Sigmoid colon (tissue), 7 donors: Measurements from ENCODE around the gene MGAT5. TPM values are rescaled to one million over a fixed set of nuclear protein-coding genes. Genes with fewer than 3 reads are reported as not detected.

Experiments
- DNase-seq: peaks from one replicate; pipeline ENCODE4 v3.0.0-alpha.2; 2019
- H3K27ac ChIP-seq, 4 donors: fragments of 200-600 bp; sonication (generic); one replicate each; pipeline ENCODE4 v1.5.1; 2016 to 2019; ENCODE audit warnings: mild to moderate bottlenecking in 1 of 4
- H3K27me3 ChIP-seq, 3 donors: fragments of 200-600 bp; sonication (generic); one replicate each; pipeline ENCODE4 v1.5.1; 2019; ENCODE audit warnings: mild to moderate bottlenecking in 1 of 3
- H3K36me3 ChIP-seq, 4 donors: fragments of 200-600 bp; sonication (generic); one replicate each; pipeline ENCODE4 v1.5.1; 2016 to 2019
- H3K4me1 ChIP-seq, 4 donors: fragments of 200-600 bp; sonication (generic); one replicate each; pipeline ENCODE4 v1.5.1; 2017 to 2019
- H3K4me3 ChIP-seq, 4 donors: fragments of 200-600 bp; sonication (generic); one replicate each; pipeline ENCODE4 v1.5.1; 2017 to 2019; ENCODE audit warnings: mild to moderate bottlenecking in 2 of 4, moderate library complexity in 1 of 4
- H3K9me3 ChIP-seq, 4 donors: fragments of 200-600 bp in 3 of 4; sonication (generic) in 3 of 4; one replicate each; pipeline versions ENCODE4 v1.5.1 to v1.6.1; 2013 to 2019
- EP300 ChIP-seq, 4 donors: sonication (generic); formaldehyde crosslinking; IDR thresholded peaks; one replicate each; pipeline ENCODE4 v1.6.1; 2017; ENCODE audit warnings: antibody characterized with exemption in 4 of 4
- POLR2A ChIP-seq, 2 donors: fragments of 450-650 bp; IDR thresholded peaks; one replicate each; pipeline ENCODE4 v1.6.1; 2016; ENCODE audit warnings: antibody characterized with exemption in 2 of 2, mild to moderate bottlenecking in 2 of 2, moderate library complexity in 2 of 2
- POLR2AphosphoS5 ChIP-seq, 4 donors: sonication (generic); formaldehyde crosslinking; IDR thresholded peaks; one replicate each; pipeline ENCODE4 v1.6.1; 2017; ENCODE audit warnings: antibody characterized with exemption in 4 of 4
- WGBS, 2 donors: extraction: QIAGEN DNeasy Blood & Tissue Kit; methylation state at CpG; one replicate each; pipeline ENCODE4 v1.1.7; 2013; 5-methylcytosine and 5-hydroxymethylcytosine counted together
- intact Hi-C: fragments of 100-400 bp; cut with DNase I; formaldehyde crosslinking; loops from one replicate; pipeline ENCODE4 v1.15.1; 2023
- polyA plus RNA-seq, 3 donors: library from polyadenylated mRNA; stranded (reverse); fragments of 200-250 nt; gene quantifications; one replicate each; pipeline ENCODE4 v1.2.3, GENCODE V29; 2013
- total RNA-seq, 4 donors: library from RNA; depleted of rRNA; stranded (reverse); fragments of >200 nt; gene quantifications; one replicate each; pipeline ENCODE4 v1.1.0, GENCODE V29; 2016
- TF ChIP-seq, protein P1 (sequence below), 4 experiments: fragments of 450-650 bp in 3 of 4; fragments of 200-600 bp in 1 of 4; IDR thresholded peaks; one replicate each; pipeline ENCODE4 v1.5.1; 2016 to 2019; ENCODE audit warnings: antibody characterized with exemption in 4 of 4, mild to moderate bottlenecking in 3 of 4, moderate library complexity in 2 of 4
- donor health status: healthy with polysubstance abuse.
- donor health status: Bipolar disorder and iron deficiency.
- donor health status: healthy.

The MGAT5 gene
- total and polyA plus RNA-seq, 7 donors = 3.0 to 42.4 (median 30.3) TPM

DNA sequence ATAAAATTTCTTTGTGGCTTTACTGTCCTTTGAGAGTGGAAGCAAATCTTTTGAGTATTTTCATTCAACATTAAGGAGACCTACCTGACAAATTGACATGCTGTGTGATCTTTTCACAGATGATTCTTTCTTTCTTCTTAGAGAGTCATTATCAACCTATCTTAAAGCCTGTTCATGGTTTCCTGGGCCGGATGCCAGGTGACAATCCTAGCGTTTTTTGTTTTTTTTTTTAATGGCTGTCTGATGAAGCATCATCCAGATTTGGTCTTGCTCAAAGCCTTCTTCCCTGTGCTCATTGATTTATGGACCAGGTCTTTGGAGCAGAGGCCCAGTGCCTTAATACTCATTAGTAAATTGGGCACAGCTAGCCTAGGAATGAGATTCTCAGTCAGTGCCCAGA is 9.8 kb upstream of the MGAT5 start:
- intact Hi-C loops = loop anchor here (2.0 kb wide), 1 partner anchor 169 kb away; no protein-coding TSS in a partner anchor

DNA sequence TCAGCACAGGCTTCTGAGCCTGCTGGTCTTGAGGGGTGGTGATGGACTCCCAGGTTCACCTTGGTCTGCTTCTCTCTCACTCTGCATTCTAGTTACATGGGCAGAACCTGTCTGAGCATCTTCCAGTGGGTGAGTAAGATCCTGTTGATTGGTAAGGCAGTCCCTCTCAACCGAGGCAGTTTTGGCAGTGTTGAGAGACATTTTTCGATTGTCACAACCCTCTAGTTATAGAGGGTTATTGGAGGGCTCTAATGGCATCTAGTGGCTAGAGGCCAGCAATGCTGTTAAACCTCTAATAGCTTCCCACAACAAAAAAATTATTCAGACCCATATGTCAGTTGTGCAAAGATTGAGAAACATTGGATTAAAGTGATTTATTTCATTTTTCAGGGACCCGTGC is 9.3 kb upstream of the MGAT5 start:
- H3K27ac ChIP-seq = no peak overlapping the region
- no peak overlapping the region for H3K4me3 ChIP-seq
- H3K9me3 ChIP-seq = no peaks in the 10 kb centered on the region
- H3K36me3 ChIP-seq = no peaks in the 10 kb centered on the region
- no peak for TF ChIP-seq POLR2A (IDR thresholded peaks at IDR 0.05)
- no peak for DNase-seq
- no peaks in the 10 kb centered on the region for H3K27me3 ChIP-seq
- H3K4me1 ChIP-seq = peaks cover 0 to 21% (median 9%) of the 10 kb centered on the region in 4 donors
- 71% methylated on average over 3 of the region's 3 CpGs for WGBS, 2 donors
- intact Hi-C loops = loop anchor here (2.0 kb wide), 1 partner anchor 168 kb away; no protein-coding TSS in a partner anchor

More for the DNA sequence above, 9.8 kb upstream of the MGAT5 start:
- H3K4me3 ChIP-seq = no peak overlapping the region
- TF ChIP-seq, protein P1, sequence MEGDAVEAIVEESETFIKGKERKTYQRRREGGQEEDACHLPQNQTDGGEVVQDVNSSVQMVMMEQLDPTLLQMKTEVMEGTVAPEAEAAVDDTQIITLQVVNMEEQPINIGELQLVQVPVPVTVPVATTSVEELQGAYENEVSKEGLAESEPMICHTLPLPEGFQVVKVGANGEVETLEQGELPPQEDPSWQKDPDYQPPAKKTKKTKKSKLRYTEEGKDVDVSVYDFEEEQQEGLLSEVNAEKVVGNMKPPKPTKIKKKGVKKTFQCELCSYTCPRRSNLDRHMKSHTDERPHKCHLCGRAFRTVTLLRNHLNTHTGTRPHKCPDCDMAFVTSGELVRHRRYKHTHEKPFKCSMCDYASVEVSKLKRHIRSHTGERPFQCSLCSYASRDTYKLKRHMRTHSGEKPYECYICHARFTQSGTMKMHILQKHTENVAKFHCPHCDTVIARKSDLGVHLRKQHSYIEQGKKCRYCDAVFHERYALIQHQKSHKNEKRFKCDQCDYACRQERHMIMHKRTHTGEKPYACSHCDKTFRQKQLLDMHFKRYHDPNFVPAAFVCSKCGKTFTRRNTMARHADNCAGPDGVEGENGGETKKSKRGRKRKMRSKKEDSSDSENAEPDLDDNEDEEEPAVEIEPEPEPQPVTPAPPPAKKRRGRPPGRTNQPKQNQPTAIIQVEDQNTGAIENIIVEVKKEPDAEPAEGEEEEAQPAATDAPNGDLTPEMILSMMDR (IDR thresholded peaks at IDR 0.05) = no peak
- TF ChIP-seq POLR2AphosphoS5 (IDR thresholded peaks at IDR 0.05) (no peak), EP300 (IDR thresholded peaks at IDR 0.05) (no peak), POLR2A (IDR thresholded peaks at IDR 0.05) (no peak)
- no peak for DNase-seq
- H3K36me3 ChIP-seq = no peaks in the 10 kb centered on the region
- WGBS, 2 donors = 6 to 47% methylated on average over 2 of the region's 2 CpGs
- no peak overlapping the region for H3K27ac ChIP-seq
- no peaks in the 10 kb centered on the region for H3K27me3 ChIP-seq
- peaks cover 0 to 21% (median 9%) of the 10 kb centered on the region in 4 donors for H3K4me1 ChIP-seq
- no peaks in the 10 kb centered on the region for H3K9me3 ChIP-seq

DNA sequence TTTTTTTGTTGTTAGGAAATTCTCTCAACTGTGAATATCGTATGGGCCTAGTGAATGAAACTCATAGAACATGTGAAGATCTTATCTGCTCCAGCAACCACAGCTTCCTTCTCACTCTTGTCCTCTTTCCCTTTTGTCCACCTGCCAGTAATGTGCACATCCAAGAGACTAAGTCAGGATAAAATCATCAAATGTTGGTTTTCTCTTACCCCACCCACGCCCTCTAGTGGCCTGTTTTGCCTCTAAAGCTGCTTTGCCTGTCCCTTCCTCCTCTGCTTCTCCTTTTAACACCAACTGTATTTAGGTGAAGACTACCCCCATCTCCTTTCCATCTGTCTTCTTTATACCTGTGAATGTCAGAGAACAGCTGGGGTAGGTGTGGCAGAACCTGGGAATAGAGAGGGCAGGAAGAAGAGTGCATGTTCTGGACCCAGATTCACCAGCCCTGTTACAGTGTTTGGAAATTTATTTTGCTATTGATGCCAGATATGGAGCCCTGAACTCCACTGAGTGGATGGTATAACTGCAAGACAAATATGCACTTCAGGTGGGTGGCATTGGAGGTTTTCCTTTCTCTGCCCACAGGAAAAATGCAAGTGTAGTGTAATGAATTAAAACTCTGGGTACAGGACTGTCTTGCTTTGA is 8.4 kb upstream of the MGAT5 start:
- intact Hi-C loops = loop anchor here (1.0 to 2.0 kb wide), 2 partner anchors 127 to 167 kb away; no protein-coding TSS in a partner anchor
- Histone ChIP-seq H3K4me1 (peaks cover 0 to 21% (median 9%) of the 10 kb centered on the region in 4 donors), H3K27me3 (no peaks in the 10 kb centered on the region), H3K9me3 (no peaks in the 10 kb centered on the region), H3K27ac (no peak overlapping the region), H3K36me3 (no peaks in the 10 kb centered on the region), H3K4me3 (no peak overlapping the region)
- TF ChIP-seq, protein P1 (IDR thresholded peaks at IDR 0.05) = peak; percentile 46 to 71 (median 58)
- TF ChIP-seq POLR2A (IDR thresholded peaks at IDR 0.05) (no peak), POLR2AphosphoS5 (IDR thresholded peaks at IDR 0.05) (no peak), EP300 (IDR thresholded peaks at IDR 0.05) (no peak)
- DNase-seq = peak; percentile 82
- WGBS, 2 donors = 21 to 23% methylated on average over 2 of the region's 2 CpGs

DNA sequence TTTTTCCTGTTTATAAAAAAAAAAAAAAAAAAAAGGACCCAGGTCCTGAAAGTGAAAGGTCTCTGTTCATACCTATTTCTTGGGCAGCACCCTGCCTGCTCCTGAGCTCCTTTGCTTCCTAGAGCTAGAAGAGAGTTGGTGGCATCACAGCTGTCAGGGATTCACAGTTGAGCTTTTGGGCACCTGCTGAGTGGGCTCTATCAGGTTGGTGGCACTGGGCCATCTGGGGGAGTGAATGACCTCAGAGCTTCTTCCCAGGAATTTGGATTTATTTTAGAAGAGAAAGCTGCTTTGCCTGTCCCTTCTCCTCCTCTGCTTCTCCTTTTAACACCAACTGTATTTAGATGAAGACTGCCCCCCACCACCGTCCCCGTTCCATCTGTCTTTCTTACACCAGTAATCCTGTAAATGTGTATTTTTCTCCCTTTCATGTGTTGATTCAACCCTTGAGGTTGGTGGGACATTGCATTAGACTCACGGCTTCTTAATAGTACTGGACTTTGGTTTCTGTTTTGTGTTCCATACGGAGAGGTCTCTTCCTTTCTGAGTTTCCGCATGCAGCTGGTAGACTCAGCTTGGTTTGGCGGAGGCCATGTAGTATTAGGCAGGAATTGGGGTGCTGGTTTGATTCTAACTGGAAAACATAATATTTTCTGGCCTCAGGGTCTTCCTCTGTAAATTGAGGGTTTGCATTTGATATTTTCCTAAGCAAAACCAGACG is 7.6 kb upstream of the MGAT5 start:
- Histone ChIP-seq H3K36me3 (no peaks in the 10 kb centered on the region), H3K27me3 (no peaks in the 10 kb centered on the region), H3K4me1 (peaks cover 0 to 21% (median 9%) of the 10 kb centered on the region in 4 donors), H3K27ac (no peak overlapping the region), H3K4me3 (no peak overlapping the region), H3K9me3 (no peaks in the 10 kb centered on the region)
- WGBS, 2 donors = 74 to 78% methylated on average over 7 of the region's 7 CpGs
- intact Hi-C loops = no loop called here
- DNase-seq = no peak
- TF ChIP-seq, protein P1 (IDR thresholded peaks at IDR 0.05) = no peak
- TF ChIP-seq EP300 (IDR thresholded peaks at IDR 0.05) (no peak), POLR2A (IDR thresholded peaks at IDR 0.05) (no peak), POLR2AphosphoS5 (IDR thresholded peaks at IDR 0.05) (no peak)

DNA sequence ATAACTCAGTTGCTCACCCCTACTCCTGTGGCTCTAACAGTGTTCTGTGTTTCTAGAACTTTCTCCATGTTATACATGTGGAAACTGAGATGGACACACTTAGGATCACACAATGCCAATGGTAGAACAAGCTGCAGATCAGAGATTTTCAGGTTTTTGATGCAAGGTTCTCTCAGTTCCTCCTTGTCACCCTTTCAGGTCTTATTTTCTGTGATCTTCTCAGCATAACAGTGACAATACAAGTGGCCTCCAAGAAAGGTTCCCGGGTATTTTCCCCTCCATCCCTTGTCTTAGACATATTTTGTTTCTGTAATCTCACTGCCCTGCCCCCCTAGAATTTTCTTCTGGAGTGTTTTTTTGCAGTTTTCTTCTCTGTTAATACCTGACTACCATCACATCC is 6.2 kb upstream of the MGAT5 start:
- Histone ChIP-seq H3K4me3 (no peak overlapping the region), H3K27me3 (no peaks in the 10 kb centered on the region), H3K9me3 (no peaks in the 10 kb centered on the region), H3K4me1 (peaks cover 0 to 21% (median 9%) of the 10 kb centered on the region in 4 donors), H3K27ac (no peak overlapping the region), H3K36me3 (no peaks in the 10 kb centered on the region)
- WGBS, 2 donors = 69 to 94% methylated on average over 1 of the region's 1 CpG
- TF ChIP-seq, protein P1 (IDR thresholded peaks at IDR 0.05) = no peak
- no peak for TF ChIP-seq POLR2A (IDR thresholded peaks at IDR 0.05)
- no peak for TF ChIP-seq EP300 (IDR thresholded peaks at IDR 0.05)
- no peak for TF ChIP-seq POLR2AphosphoS5 (IDR thresholded peaks at IDR 0.05)
- intact Hi-C loops = no loop called here
- no peak for DNase-seq
